Activated B cell treated with CpG ODN at 0.5 μM for 24 hours (primary cell): ENCODE results near the gene ARID3C. TPM values are rescaled to one million over a fixed set of nuclear protein-coding genes. Genes with fewer than 3 reads are reported as not detected.

Source experiments
- ATAC-seq: fragments of 200-7000 bp; cut with Tn5 transposase; one replicate; pipeline ENCODE4 v1.10.0; 2021; ENCODE audit warnings: low read depth, mild to moderate bottlenecking, moderate library complexity
- CTCF ChIA-PET: fragments of 350-600 bp; sonication (Branson Sonifier 250); formaldehyde crosslinking; loops from one replicate; lab custom pipeline; 2021; ENCODE audit warnings: antibody characterized with exemption; lab: Charles Lee
- POLR2A ChIA-PET: fragments of 350-600 bp; sonication (Branson Sonifier 250); formaldehyde crosslinking; loops from one replicate; lab custom pipeline; 2021; ENCODE audit warnings: antibody characterized with exemption; lab: Charles Lee
- DNase-seq: peaks from one replicate; pipeline ENCODE4 v3.0.0; 2022
- H3K27ac Mint-ChIP-seq: one replicate; pipeline ENCODE4 v1.8.0; 2020; ENCODE audit warnings: mixed read lengths
- H3K27me3 Mint-ChIP-seq: one replicate; pipeline ENCODE4 v1.8.0; 2021; ENCODE audit warnings: mixed read lengths
- H3K36me3 Mint-ChIP-seq: one replicate; pipeline ENCODE4 v1.8.0; 2021; ENCODE audit warnings: low read depth, mixed read lengths
- H3K4me1 Mint-ChIP-seq: one replicate; pipeline ENCODE4 v1.8.0; 2021; ENCODE audit warnings: mixed read lengths
- H3K4me3 Mint-ChIP-seq: one replicate; pipeline ENCODE4 v1.8.0; 2020; ENCODE audit warnings: mild to moderate bottlenecking, mixed read lengths
- H3K9me3 Mint-ChIP-seq: one replicate; pipeline ENCODE4 v1.8.0; 2020; ENCODE audit warnings: mixed read lengths
- CTCF ChIP-seq: fragments of 200-600 bp; IDR thresholded peaks from one replicate; pipeline ENCODE4 v1.8.0; 2022; ENCODE audit warnings: antibody characterized with exemption, mild to moderate bottlenecking
- intact Hi-C: fragments of 100-400 bp; cut with micrococcal nuclease; formaldehyde crosslinking; loops from one replicate; pipeline ENCODE4 v1.15.1; 2024
- total RNA-seq: library from RNA; stranded (reverse); gene quantifications from 2 replicates; pipeline ENCODE4 v1.2.3, GENCODE V29; 2022

Gene ARID3C
- total RNA-seq, 1 donor from 2014 or later = not detected

- DNase-seq (no peak), ATAC-seq (no peak)
- Mint-ChIP-seq H3K27me3 (peaks cover 3% of the 10 kb centered on the region), H3K4me1 (peaks cover 14% of the 10 kb centered on the region), H3K4me3 (no peak overlapping the region), H3K9me3 (no peaks in the 10 kb centered on the region), H3K36me3 (peaks cover 3% of the 10 kb centered on the region), H3K27ac (no peak overlapping the region)
- CTCF ChIA-PET = interaction anchor here (1.0 to 1.2 kb wide), 2 partner anchors 23 to 275 kb away, joined by 3 read pairs; no protein-coding TSS in a partner anchor
- TF ChIP-seq CTCF = no peak
- intact Hi-C loops = no loop called here
- POLR2A ChIA-PET = no interaction called here
Observed at GRCh38 chr9:34607331-34607730, 21.5 kb downstream of the ARID3C start.

- no peak for TF ChIP-seq CTCF
- Mint-ChIP-seq H3K27me3 (peaks cover 3% of the 10 kb centered on the region), H3K4me1 (peaks cover 11% of the 10 kb centered on the region), H3K9me3 (no peaks in the 10 kb centered on the region), H3K27ac (no peak overlapping the region), H3K4me3 (no peak overlapping the region), H3K36me3 (peaks cover 3% of the 10 kb centered on the region)
- no peak for DNase-seq
- ChIA-PET CTCF (interaction anchor here (1.0 to 1.2 kb wide), 2 partner anchors 23 to 275 kb away, joined by 3 read pairs; no protein-coding TSS in a partner anchor), POLR2A (no interaction called here)
- ATAC-seq = no peak
- intact Hi-C loops = no loop called here
Observed at GRCh38 chr9:34606905-34607304, 22.0 kb downstream of the ARID3C start.

GRCh38 chr9:34606190-34606589, 22.7 kb downstream of the ARID3C start:
- POLR2A ChIA-PET = no interaction called here
- no peak for DNase-seq
- H3K4me1 Mint-ChIP-seq = peaks cover 6% of the 10 kb centered on the region
- H3K4me3 Mint-ChIP-seq = no peak overlapping the region
- no peaks in the 10 kb centered on the region for H3K9me3 Mint-ChIP-seq
- no peaks in the 10 kb centered on the region for H3K36me3 Mint-ChIP-seq
- H3K27ac Mint-ChIP-seq = no peak overlapping the region
- CTCF ChIA-PET = interaction anchor here (2.0 to 3.0 kb wide), 2 partner anchors 14 to 58 kb away, joined by 10 to 12 read pairs; no protein-coding TSS in a partner anchor
- H3K27me3 Mint-ChIP-seq = peaks cover 3% of the 10 kb centered on the region
- intact Hi-C loops = no loop called here
- ATAC-seq = no peak
- TF ChIP-seq CTCF = no peak

- no peaks in the 10 kb centered on the region for H3K4me1 Mint-ChIP-seq
- no peaks in the 10 kb centered on the region for H3K36me3 Mint-ChIP-seq
- H3K4me3 Mint-ChIP-seq = no peak overlapping the region
- ChIA-PET CTCF (interaction anchor here (0.6 to 3.0 kb wide), 22 partner anchors 8 to 1129 kb away, joined by 3 to 18 read pairs (median 4); partner anchors contain the start of genes DCTN3, DNAI1, ENHO and FAM219A), POLR2A (interaction anchor here (1.0 kb wide), 1 partner anchor 8 kb away, joined by 3 read pairs; the partner anchor contains the start of gene RPP25L)
- intact Hi-C loops = loop anchor here (1.0 to 5.0 kb wide), 7 partner anchors 55 to 986 kb away; no protein-coding TSS in a partner anchor
- peaks cover 9% of the 10 kb centered on the region for H3K27me3 Mint-ChIP-seq
- no peak overlapping the region for H3K27ac Mint-ChIP-seq
- DNase-seq (peak; percentile 75), ATAC-seq (peak; percentile 97)
- peak; percentile 52 for TF ChIP-seq CTCF
- H3K9me3 Mint-ChIP-seq = no peaks in the 10 kb centered on the region
Observed at GRCh38 chr9:34603610-34604231, 25.1 kb downstream of the ARID3C start.

GRCh38 chr9:34601937-34602573, 26.8 kb downstream of the ARID3C start:
- Mint-ChIP-seq H3K36me3 (no peaks in the 10 kb centered on the region), H3K4me3 (no peak overlapping the region), H3K4me1 (no peaks in the 10 kb centered on the region), H3K27me3 (peaks cover 12% of the 10 kb centered on the region), H3K9me3 (no peaks in the 10 kb centered on the region), H3K27ac (peak overlapping the region; percentile 16)
- TF ChIP-seq CTCF = no peak
- ChIA-PET POLR2A (no interaction called here), CTCF (interaction anchor here (1.0 to 2.1 kb wide), 4 partner anchors 11 to 198 kb away, joined by 3 to 18 read pairs (median 9); no protein-coding TSS in a partner anchor)
- intact Hi-C loops = loop anchor here (2.0 to 5.0 kb wide), 2 partner anchors 345 to 985 kb away; no protein-coding TSS in a partner anchor
- no peak for ATAC-seq
- no peak for DNase-seq
